Loucy (cell line): ENCODE results near the gene NEO1.

Experiments used
- CTCF ChIP-seq: fragments of 200-600 bp; sonication (generic); conservative IDR thresholded peaks from 2 replicates; pipeline ENCODE4 v1.5.1; 2014; ENCODE audit warnings: mild to moderate bottlenecking, antibody characterized with exemption, low read length
- EZH2phosphoT487 ChIP-seq: fragments of 200-600 bp; IDR thresholded peaks from 2 replicates; pipeline ENCODE4 v1.6.1; 2018; ENCODE audit warnings: antibody characterized with exemption, mild to moderate bottlenecking, moderate library complexity, borderline replicate concordance

GRCh38 chr15:73024168-73024567 is 28.1 kb upstream of the NEO1 start:
- TF ChIP-seq CTCF (no peak), EZH2phosphoT487 (no peak)
